ENCODE data around the gene HAUS2.

GRCh38 chr15:42616107-42616506 lies 67.5 kb downstream of the HAUS2 start:
- TF ChIP-seq EP300 (IDR thresholded peaks at IDR 0.05) (no peak), CTCF (IDR thresholded peaks at IDR 0.05) (no peak), POLR2A (IDR thresholded peaks at IDR 0.05) (no peak)

Data from suprapubic skin (tissue), 3 donors.